Epithelial cell of proximal tubule (primary cell): ENCODE measurements around the gene CTNNBL1. TPM values are rescaled to one million over a fixed set of nuclear protein-coding genes. Genes with fewer than 3 reads are reported as not detected.
"Not testable (repeated sequence)": the region's sequence is repeated elsewhere in the genome, so short reads cannot be mapped to it uniquely, and the experiment has no call there.

ENCODE experiments used
- DNase-seq: peaks from one replicate; pipeline ENCODE4 v3.0.0-alpha.2; 2011; ENCODE audit warnings: low read depth
- H3K4me3 ChIP-seq: 2 replicates; pipeline ENCODE4 v1.5.1; 2011; ENCODE audit warnings: low read depth, mild to moderate bottlenecking, low read length
- CTCF ChIP-seq: conservative IDR thresholded peaks from 2 replicates; pipeline ENCODE4 v1.5.1; 2012; ENCODE audit warnings: low read depth, mild to moderate bottlenecking, low read length
- total RNA-seq: library from RNA; depleted of rRNA; stranded (reverse); fragments of >200 nt; gene quantifications from 2 replicates; pipeline ENCODE4 v1.2.3, GENCODE V29; 2015

Gene CTNNBL1
- total RNA-seq, 1 donor from 2014 or later, result 25.6 TPM

- H3K4me3 ChIP-seq, result no peak overlapping the region
- DNase-seq, result no peak
- TF ChIP-seq CTCF, result no peak
These were observed 160.1 kb downstream of the CTNNBL1 start for GRCh38 chr20:37853823-37854375.

GRCh38 chr20:37856034-37856433, 162.2 kb downstream of the CTNNBL1 start:
- H3K4me3 ChIP-seq, DNase-seq: not testable (repeated sequence)

- no peak for DNase-seq
- no peak overlapping the region for H3K4me3 ChIP-seq
- no peak for TF ChIP-seq CTCF
These were observed 163.3 kb downstream of the CTNNBL1 start for GRCh38 chr20:37856932-37857660.

GRCh38 chr20:37859406-37860171, 165.8 kb downstream of the CTNNBL1 start:
- no peak overlapping the region for H3K4me3 ChIP-seq
- TF ChIP-seq CTCF, result no peak
- no peak for DNase-seq

GRCh38 chr20:37863289-37863688, 169.5 kb downstream of the CTNNBL1 start:
- no peak for TF ChIP-seq CTCF
- DNase-seq, result no peak
- H3K4me3 ChIP-seq, result no peak overlapping the region

- no peak for TF ChIP-seq CTCF
- no peak for DNase-seq
These were observed 170.5 kb downstream of the CTNNBL1 start for GRCh38 chr20:37864298-37864697.

GRCh38 chr20:37866051-37866450, 172.2 kb downstream of the CTNNBL1 start:
- H3K4me3 ChIP-seq, result no peak overlapping the region
- no peak for TF ChIP-seq CTCF
- no peak for DNase-seq

More at GRCh38 chr20:37864298-37864697, 170.5 kb downstream of the CTNNBL1 start:
- no peak overlapping the region for H3K4me3 ChIP-seq
